GM12875 (cell line): ENCODE results near the gene GLB1L2.

ENCODE experiments used
- H3K4me3 ChIP-seq: one replicate; pipeline ENCODE4 v1.5.1; 2011; ENCODE audit warnings: low read depth, low read length, control low read depth
- TF ChIP-seq, protein P1 (sequence below): IDR thresholded peaks from 2 replicates; pipeline ENCODE4 v1.5.1; 2011; ENCODE audit warnings: low read depth, mild to moderate bottlenecking, control low read depth, inconsistent platforms, low read length, moderate library complexity, borderline replicate concordance; ENCODE audit not compliant: insufficient read depth

GLB1L2 gene

DNA sequence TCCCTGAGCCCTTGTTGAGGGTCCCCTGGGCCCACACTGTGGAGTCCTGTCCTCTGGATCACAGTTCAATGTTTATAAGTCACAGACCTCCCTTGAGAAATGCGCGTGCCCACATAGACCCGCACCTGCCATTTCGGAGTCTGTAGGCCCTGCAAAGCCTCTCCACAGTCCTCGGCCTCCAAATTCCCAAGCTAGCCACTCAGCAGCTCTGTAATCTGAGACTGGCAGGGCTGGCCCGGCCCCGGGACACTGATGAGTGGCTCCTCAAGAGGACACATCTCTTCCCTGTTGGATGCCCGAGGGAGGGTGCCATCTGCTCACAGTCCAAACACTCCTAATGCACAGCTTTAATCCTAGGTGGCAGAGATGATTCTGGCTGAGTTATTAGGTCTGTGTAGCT, 41.2 kb downstream of the GLB1L2 start:
- TF ChIP-seq, protein P1, sequence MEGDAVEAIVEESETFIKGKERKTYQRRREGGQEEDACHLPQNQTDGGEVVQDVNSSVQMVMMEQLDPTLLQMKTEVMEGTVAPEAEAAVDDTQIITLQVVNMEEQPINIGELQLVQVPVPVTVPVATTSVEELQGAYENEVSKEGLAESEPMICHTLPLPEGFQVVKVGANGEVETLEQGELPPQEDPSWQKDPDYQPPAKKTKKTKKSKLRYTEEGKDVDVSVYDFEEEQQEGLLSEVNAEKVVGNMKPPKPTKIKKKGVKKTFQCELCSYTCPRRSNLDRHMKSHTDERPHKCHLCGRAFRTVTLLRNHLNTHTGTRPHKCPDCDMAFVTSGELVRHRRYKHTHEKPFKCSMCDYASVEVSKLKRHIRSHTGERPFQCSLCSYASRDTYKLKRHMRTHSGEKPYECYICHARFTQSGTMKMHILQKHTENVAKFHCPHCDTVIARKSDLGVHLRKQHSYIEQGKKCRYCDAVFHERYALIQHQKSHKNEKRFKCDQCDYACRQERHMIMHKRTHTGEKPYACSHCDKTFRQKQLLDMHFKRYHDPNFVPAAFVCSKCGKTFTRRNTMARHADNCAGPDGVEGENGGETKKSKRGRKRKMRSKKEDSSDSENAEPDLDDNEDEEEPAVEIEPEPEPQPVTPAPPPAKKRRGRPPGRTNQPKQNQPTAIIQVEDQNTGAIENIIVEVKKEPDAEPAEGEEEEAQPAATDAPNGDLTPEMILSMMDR = no peak
- H3K4me3 ChIP-seq = no peak overlapping the region

DNA sequence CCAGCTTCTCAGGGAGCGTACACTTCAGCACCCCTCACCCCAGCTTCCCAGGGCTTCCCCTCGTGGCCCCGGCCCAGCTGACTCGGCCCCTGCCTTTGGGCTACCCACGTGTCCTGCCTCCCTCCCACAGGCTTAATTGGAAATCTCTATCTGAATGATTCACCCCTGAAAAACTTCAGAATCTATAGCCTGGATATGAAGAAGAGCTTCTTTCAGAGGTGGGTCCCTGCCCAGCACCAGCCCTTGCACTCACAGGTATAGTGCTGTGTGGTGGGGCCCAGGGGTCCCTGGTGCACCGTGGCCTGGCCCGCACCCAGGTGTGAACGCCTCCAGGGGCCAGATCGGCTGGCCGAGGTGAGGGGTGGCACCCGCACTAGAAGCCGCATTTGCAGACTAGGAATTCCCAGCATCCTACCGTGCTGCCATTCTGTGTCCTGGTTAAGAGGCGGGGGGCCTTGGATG, 41.8 kb downstream of the GLB1L2 start:
- TF ChIP-seq, protein P1 = no peak
- no peak overlapping the region for H3K4me3 ChIP-seq

- H3K4me3 ChIP-seq = no peak overlapping the region
- TF ChIP-seq, protein P1 = no peak
Measured at GRCh38 chr11:134374171-134374570, 42.4 kb downstream of the GLB1L2 start.

DNA sequence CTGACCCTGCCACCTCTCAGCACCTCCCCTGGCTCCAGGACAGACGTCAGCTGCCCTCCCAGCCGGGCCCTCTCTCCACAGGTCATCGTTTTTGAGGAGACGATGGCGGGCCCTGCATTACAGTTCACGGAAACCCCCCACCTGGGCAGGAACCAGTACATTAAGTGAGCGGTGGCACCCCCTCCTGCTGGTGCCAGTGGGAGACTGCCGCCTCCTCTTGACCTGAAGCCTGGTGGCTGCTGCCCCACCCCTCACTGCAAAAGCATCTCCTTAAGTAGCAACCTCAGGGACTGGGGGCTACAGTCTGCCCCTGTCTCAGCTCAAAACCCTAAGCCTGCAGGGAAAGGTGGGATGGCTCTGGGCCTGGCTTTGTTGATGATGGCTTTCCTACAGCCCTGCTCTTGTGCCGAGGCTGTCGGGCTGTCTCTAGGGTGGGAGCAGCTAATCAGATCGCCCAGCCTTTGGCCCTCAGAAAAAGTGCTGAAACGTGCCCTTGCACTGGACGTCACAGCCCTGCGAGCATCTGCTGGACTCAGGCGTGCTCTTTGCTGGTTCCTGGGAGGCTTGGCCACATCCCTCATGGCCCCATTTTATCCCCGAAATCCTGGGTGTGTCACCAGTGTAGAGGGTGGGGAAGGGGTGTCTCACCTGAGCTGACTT, 43.2 kb downstream of the GLB1L2 start:
- TF ChIP-seq, protein P1 = no peak
- H3K4me3 ChIP-seq = no peak overlapping the region

- TF ChIP-seq, protein P1 = no peak
Measured at GRCh38 chr11:134376150-134376921, 44.5 kb downstream of the GLB1L2 start.

GRCh38 chr11:134377876-134378275, 46.1 kb downstream of the GLB1L2 start:
- H3K4me3 ChIP-seq = no peak overlapping the region
- TF ChIP-seq, protein P1 = no peak

More at GRCh38 chr11:134376150-134376921, 44.5 kb downstream of the GLB1L2 start:
- no peak overlapping the region for H3K4me3 ChIP-seq

GRCh38 chr11:134379241-134379640, 47.5 kb downstream of the GLB1L2 start:
- H3K4me3 ChIP-seq = no peak overlapping the region
- TF ChIP-seq, protein P1 = no peak
